ENCODE results near the gene GRIK2. TPM values are rescaled to one million over a fixed set of nuclear protein-coding genes. Genes with fewer than 3 reads are reported as not detected.

Gene GRIK2
- total RNA-seq, 1 experiment from 2014 or later: 0.61 TPM

GRCh38 chr6:101762851-101763250, 369.3 kb downstream of the GRIK2 start:
- ChIA-PET POLR2A (ENCODE audit: unreplicated experiment) (no interaction called here), CTCF (no interaction called here)
- H3F3A ChIP-seq (ENCODE audit: insufficient read depth, low read depth): peaks cover 7% of the 10 kb centered on the region; the same call in 1 of the 2 replicates
- no peaks in the 10 kb centered on the region for H3K79me2 ChIP-seq (ENCODE audit: low read depth)
- H3K27me3 ChIP-seq (ENCODE audit: insufficient read depth, low read depth): no peaks in the 10 kb centered on the region
- no peaks in the 10 kb centered on the region for H3K9me3 ChIP-seq (ENCODE audit: insufficient read depth, low read depth)
- no peak overlapping the region for H3K4me3 ChIP-seq
- no peak overlapping the region for H3K4me2 ChIP-seq
- no peaks in the 10 kb centered on the region for H3K9me2 ChIP-seq (ENCODE audit: insufficient read depth)
- DNase-seq: no peak
- no peak overlapping the region for H3K27ac ChIP-seq
- intact Hi-C loops (cut with micrococcal nuclease; ENCODE audit: unreplicated experiment): no loop called here
- H3K36me3 ChIP-seq (ENCODE audit: low read depth): no peaks in the 10 kb centered on the region
- no TSS peak for BruUV-seq (replicated peaks)
- H4K20me1 ChIP-seq (ENCODE audit: insufficient read depth): no peaks in the 10 kb centered on the region
- H3K4me1 ChIP-seq (replicated peaks; ENCODE audit: insufficient read depth): peaks cover 10% of the 10 kb centered on the region; the same call in 1 of the 2 replicates
- TF ChIP-seq, protein P1, sequence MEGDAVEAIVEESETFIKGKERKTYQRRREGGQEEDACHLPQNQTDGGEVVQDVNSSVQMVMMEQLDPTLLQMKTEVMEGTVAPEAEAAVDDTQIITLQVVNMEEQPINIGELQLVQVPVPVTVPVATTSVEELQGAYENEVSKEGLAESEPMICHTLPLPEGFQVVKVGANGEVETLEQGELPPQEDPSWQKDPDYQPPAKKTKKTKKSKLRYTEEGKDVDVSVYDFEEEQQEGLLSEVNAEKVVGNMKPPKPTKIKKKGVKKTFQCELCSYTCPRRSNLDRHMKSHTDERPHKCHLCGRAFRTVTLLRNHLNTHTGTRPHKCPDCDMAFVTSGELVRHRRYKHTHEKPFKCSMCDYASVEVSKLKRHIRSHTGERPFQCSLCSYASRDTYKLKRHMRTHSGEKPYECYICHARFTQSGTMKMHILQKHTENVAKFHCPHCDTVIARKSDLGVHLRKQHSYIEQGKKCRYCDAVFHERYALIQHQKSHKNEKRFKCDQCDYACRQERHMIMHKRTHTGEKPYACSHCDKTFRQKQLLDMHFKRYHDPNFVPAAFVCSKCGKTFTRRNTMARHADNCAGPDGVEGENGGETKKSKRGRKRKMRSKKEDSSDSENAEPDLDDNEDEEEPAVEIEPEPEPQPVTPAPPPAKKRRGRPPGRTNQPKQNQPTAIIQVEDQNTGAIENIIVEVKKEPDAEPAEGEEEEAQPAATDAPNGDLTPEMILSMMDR (conservative IDR thresholded peaks at IDR 0.05): no peak
- TF ChIP-seq EZH2 (IDR thresholded peaks at IDR 0.05; ENCODE audit: low read depth): no peak
- H2AFZ ChIP-seq: no peak overlapping the region

DNA sequence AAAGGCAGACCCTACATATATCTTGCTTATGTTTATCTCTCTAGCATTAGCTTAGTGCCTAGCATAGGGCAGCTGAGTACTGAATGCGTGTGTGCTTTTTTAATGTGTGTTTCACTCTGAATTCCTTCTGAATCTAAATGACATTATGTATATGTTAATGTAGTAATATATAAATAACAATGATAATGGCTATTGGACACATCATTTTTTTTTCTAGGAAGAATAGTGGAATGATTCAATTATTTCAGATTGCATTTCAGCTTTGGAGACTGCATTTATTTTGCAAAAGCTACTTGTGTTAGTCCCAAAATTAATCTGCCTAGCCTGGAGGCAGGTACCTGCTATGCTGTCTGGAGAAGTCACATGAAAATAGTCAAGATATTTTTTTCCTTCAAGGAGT, 371.8 kb downstream of the GRIK2 start:
- Histone ChIP-seq H3K27me3 (ENCODE audit: insufficient read depth, low read depth) (no peaks in the 10 kb centered on the region), H3F3A (ENCODE audit: insufficient read depth, low read depth) (peaks cover 7% of the 10 kb centered on the region; the same call in 1 of the 2 replicates), H2AFZ (no peak overlapping the region), H3K79me2 (ENCODE audit: low read depth) (no peaks in the 10 kb centered on the region), H3K27ac (no peak overlapping the region), H4K20me1 (ENCODE audit: insufficient read depth) (no peaks in the 10 kb centered on the region), H3K4me3 (no peak overlapping the region), H3K4me1 (replicated peaks; ENCODE audit: insufficient read depth) (peaks cover 13% of the 10 kb centered on the region; the same call in 1 of the 2 replicates), H3K36me3 (ENCODE audit: low read depth) (no peaks in the 10 kb centered on the region), H3K9me2 (ENCODE audit: insufficient read depth) (no peaks in the 10 kb centered on the region; the same call in 1 of the 2 replicates), H3K9me3 (ENCODE audit: insufficient read depth, low read depth) (no peaks in the 10 kb centered on the region), H3K4me2 (no peak overlapping the region)
- ChIA-PET POLR2A (ENCODE audit: unreplicated experiment) (no interaction called here), CTCF (no interaction called here)
- intact Hi-C loops (cut with micrococcal nuclease; ENCODE audit: unreplicated experiment): no loop called here
- no peak for TF ChIP-seq EZH2 (IDR thresholded peaks at IDR 0.05; ENCODE audit: low read depth)
- TF ChIP-seq, protein P1 (conservative IDR thresholded peaks at IDR 0.05): no peak
- DNase-seq: no peak
- no TSS peak for BruUV-seq (replicated peaks)

GRCh38 chr6:101770116-101770515, 376.6 kb downstream of the GRIK2 start:
- H3K79me2 ChIP-seq (ENCODE audit: low read depth): no peaks in the 10 kb centered on the region
- H3K4me1 ChIP-seq (replicated peaks; ENCODE audit: insufficient read depth): peaks cover 4% of the 10 kb centered on the region; the same call in 1 of the 2 replicates
- H3K27me3 ChIP-seq (ENCODE audit: insufficient read depth, low read depth): no peaks in the 10 kb centered on the region
- H3K36me3 ChIP-seq (ENCODE audit: low read depth): no peaks in the 10 kb centered on the region
- H3K9me3 ChIP-seq (ENCODE audit: insufficient read depth, low read depth): no peaks in the 10 kb centered on the region
- H2AFZ ChIP-seq: no peak overlapping the region; the same call in 1 of the 2 replicates
- no peak overlapping the region for H3K27ac ChIP-seq
- no peaks in the 10 kb centered on the region for H4K20me1 ChIP-seq (ENCODE audit: insufficient read depth)
- BruUV-seq (replicated peaks): no TSS peak
- DNase-seq: no peak
- POLR2A ChIA-PET (ENCODE audit: unreplicated experiment): no interaction called here
- H3K4me2 ChIP-seq: no peak overlapping the region
- H3F3A ChIP-seq (ENCODE audit: insufficient read depth, low read depth): no peaks in the 10 kb centered on the region
- no peak for TF ChIP-seq EZH2 (IDR thresholded peaks at IDR 0.05; ENCODE audit: low read depth)
- TF ChIP-seq, protein P1 (conservative IDR thresholded peaks at IDR 0.05): no peak
- CTCF ChIA-PET: no interaction called here
- H3K9me2 ChIP-seq (ENCODE audit: insufficient read depth): no peaks in the 10 kb centered on the region; the same call in 1 of the 2 replicates
- intact Hi-C loops (cut with micrococcal nuclease; ENCODE audit: unreplicated experiment): no loop called here
- H3K4me3 ChIP-seq: no peak overlapping the region

Data from PC-9 (cell line).